ENCODE measurements around the gene TSHZ2. TPM values are rescaled to one million over a fixed set of nuclear protein-coding genes. Genes with fewer than 3 reads are reported as not detected.
"Not testable (repeated sequence)": the region's sequence is repeated elsewhere in the genome, so short reads cannot be mapped to it uniquely, and the experiment has no call there.

TSHZ2 gene
- polyA plus RNA-seq, 1 donor: 14.2 TPM

DNA sequence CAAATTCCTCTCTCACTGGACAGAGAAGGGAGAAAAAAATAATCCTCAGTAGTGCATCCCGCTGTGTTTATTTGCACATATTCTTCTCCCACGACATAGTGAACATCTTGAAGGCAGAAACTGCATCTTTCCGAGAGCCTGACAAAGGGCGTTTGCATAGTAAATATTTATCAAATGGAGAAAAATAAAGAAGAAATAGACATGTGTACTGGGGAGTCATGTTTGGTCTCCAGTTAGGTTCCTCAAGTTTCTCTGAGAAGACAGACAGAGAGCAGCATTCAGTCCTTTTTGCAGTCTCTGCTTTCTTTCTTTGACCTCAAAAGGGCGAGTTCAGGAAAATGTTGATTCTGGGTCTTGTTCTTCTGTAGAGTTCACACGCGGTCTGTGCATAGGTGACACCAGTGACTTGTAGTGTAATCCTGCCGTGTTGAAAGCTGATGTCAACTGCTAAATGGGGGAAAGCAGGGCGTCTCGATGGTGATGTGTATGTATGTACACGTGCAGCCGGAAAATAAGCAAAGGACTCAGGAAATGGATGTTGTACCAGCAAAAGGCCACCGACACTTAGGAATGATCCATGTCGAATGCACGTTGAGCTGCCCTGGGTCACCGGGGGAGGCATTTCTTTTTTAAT, 335.9 kb downstream of the TSHZ2 start:
- DNase-seq: no peak

- DNase-seq: no peak
Measured at GRCh38 chr20:53309515-53309914, 337.4 kb downstream of the TSHZ2 start.

DNA sequence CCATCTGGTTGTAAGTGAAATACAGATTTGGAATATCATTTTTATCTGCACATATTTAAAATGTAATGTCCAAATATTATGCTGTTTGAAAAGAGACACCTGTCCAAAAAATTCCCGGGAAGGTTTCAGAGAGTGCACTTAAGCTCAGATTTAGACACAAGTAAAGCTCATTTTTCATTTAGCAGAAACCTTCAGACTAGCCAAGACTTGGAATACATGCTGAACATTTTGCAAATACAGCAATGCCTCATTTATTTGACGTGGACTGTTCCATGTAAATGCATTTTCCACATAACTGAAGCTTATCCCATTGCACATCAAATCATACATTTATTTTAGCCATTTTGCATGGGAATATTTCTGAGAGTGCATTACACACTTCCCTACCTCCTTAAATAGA, 340.8 kb downstream of the TSHZ2 start:
- no peak for DNase-seq

GRCh38 chr20:53316206-53316937, 344.2 kb downstream of the TSHZ2 start:
- DNase-seq: no peak

GRCh38 chr20:53319200-53319599, 347.0 kb downstream of the TSHZ2 start:
- no peak for DNase-seq

DNA sequence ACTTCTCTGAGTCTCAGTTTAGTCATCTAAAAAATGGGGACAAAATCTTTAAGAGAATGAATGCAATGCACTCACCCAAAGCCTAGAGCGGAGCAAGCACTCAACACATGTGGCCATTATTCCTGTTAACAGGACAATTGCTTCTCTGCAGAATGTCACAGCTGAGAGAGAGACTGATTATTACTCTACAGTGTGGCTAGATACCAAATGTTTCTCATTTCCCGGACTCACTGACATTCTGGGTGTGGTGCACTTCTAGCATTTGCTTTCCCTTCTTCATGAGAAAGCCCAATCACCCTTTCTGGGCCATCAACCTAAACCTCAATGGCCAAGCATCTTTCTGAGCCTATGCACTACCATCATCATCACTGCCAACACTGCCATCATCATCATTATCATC, 347.6 kb downstream of the TSHZ2 start:
- DNase-seq: no peak

- no peak for DNase-seq
Measured at GRCh38 chr20:53320701-53321100, 348.5 kb downstream of the TSHZ2 start.

- no peak for DNase-seq
Measured at GRCh38 chr20:53321596-53321995, 349.4 kb downstream of the TSHZ2 start.

DNA sequence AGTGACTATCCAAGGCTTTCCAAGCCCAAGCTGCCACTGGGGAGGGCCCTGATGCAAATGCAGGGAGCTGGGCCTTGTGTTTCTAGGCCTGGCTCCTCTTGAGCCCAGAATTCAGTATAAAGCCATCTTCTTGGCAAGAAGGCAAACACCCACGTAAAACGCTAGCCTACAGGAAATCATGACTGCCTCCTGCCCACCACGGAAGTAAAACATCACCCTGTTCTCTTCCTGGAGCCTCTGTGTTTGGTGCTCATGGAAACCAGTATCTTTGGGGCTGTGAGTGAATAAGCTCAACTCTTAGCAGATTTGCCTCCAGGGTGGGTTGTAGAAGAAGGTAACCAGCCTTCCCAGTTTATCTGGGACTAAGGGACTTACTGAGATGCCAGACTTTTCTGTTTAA, 350.5 kb downstream of the TSHZ2 start:
- no peak for DNase-seq

- DNase-seq: not testable (repeated sequence)
Measured at GRCh38 chr20:53323460-53323859, 351.3 kb downstream of the TSHZ2 start.

- no peak for DNase-seq
Measured at GRCh38 chr20:53324816-53325215, 352.7 kb downstream of the TSHZ2 start.

DNA sequence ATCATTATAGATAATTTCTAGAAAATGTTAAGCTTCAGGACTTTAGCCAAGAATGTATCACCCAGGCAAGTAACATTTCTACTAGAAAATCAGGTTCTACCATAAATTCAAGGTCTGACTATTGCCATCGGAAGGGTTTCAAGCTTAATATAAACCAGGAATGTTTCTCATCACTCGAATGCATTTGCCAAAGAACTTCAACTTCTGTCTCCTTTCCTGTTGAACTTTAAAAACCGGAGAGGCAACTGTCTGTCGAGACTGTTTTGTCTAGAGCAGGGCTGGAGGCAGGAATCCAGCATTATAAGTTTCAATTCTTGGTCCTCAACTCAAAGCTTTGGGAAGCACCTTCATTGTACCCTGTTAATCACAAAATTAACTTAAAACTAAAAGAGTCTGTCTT, 356.8 kb downstream of the TSHZ2 start:
- DNase-seq: no peak

DNA sequence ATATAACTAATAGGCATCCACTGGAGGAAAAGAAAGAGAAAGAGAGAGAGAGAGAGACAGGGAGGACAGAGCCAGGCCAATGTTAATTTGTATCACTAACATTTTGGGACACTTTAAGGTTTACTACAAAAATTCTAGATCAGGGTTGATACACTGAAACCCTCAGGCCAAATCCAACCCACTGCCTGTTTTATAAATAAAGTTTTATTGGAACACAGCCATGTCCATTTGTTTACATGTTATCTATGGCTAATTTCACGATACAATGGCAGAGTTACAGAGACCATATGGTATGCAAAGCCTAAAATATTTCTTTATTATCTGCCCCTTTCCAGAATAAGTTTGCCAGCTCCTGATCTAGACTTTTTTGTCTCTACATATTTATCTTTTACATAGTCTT, 357.6 kb downstream of the TSHZ2 start:
- no peak for DNase-seq

GRCh38 chr20:53330601-53331140, 358.5 kb downstream of the TSHZ2 start:
- DNase-seq: no peak

DNA sequence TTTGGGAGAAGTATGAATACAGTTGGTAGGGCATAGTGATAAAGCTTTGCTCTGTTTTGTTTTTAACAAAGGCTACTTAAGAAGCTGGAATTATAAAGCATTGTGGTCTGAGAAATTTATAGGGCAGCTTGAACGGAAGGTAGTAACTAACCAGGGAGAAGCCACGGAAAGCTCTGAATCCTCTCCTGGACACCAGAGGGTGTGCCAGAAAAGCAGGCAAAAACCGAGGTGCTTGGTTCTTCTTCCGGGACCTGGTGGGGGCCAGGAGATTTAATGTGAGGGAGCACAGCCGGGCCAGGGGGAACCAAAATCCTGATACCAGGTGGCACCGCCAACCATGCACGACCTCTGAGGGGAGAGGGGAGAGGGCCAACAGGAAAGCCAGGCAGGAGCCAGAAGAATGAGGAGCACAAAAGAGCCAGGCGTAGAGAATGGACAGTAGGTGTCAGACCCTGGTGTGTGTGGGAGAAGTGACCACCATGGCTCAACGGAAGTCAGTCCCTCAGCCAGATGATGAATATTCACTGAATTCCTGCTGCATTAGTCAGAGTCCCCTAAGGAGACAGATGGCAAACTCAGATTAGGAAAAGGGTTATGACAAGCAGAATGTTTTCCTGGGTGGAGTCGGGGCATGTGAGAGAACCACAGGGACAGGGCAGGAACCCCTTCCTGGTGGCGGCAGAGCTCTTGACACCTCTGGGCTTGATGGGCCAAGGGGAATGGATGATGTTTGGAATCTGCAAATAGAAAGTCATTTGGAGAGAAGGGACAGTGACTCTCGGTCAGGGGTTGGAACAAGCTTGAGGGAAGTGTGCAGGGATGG, 359.2 kb downstream of the TSHZ2 start:
- peak; percentile 40 for DNase-seq

- no peak for DNase-seq
Measured at GRCh38 chr20:53332022-53332837, 360.1 kb downstream of the TSHZ2 start.

DNA sequence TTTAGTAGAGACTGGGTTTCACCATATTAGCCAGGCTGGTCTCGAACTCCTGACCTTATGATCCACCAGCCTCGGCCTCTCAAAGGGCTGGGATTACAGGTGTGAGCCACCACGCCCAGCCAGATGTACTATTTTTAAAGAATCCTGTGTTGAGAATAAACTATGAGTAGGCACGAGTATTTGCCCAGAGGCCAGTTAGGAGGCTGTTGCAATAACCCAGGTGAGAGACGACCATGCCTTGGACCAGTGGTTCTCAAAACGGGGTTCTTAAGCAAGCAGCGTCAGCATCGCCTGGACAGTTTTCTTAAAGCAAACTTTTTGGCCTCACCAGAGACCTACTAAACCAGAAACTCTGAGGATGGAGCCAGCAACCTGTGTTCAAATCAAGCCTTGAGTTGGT, 362.7 kb downstream of the TSHZ2 start:
- no peak for DNase-seq

GRCh38 chr20:53335555-53335954, 363.4 kb downstream of the TSHZ2 start:
- DNase-seq: no peak

DNA sequence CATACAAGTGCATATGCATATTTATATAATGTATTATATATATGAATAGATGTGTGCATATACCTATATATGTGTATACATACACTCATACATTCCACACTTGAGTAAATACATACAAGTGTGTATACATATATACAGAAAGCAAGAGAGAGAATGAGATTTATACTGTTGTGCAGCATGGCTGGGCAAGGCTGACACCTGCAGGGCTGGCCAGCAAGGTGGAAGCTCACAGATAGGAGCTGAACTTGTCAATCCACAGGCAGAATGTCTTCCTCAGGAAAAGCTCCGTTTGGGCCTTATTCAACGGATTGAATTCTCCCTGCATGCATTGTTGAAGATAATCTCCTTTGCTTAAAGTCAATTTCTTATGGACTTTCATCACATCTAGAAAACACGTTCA, 364.7 kb downstream of the TSHZ2 start:
- DNase-seq: no peak

DNA sequence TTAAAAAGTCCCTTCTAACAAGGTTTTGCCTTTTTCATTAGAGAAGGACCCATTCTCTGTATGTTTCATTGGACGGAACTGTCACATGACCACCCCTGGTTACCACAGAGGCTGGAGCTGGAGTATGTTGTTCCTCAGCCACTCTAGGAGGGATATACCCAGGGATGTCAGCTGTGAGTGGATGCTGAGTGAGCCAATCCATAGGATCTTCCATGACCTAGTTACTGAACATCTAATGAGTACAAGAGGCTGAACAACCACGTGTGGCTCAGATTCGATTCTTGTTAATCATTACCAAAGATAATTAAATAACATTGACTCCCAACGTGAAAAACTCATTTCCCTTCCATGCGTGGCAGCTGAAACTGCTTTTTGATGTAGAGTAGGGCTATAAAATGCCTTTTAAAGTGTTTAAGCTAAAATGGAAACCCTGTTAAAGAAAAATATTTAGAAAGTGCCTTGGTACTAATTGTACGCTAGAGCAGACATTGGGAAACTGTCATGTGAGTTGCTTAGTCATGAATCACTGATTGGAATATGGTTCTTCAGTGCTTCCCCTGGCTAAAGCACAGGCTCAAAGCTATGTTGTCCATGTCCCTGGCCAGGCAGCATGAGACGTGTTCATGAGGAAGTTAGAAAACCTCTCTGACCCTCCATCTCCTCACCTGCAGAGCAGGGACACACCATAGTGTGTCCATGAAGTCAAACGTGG, 365.4 kb downstream of the TSHZ2 start:
- DNase-seq: peak; percentile 57

DNA sequence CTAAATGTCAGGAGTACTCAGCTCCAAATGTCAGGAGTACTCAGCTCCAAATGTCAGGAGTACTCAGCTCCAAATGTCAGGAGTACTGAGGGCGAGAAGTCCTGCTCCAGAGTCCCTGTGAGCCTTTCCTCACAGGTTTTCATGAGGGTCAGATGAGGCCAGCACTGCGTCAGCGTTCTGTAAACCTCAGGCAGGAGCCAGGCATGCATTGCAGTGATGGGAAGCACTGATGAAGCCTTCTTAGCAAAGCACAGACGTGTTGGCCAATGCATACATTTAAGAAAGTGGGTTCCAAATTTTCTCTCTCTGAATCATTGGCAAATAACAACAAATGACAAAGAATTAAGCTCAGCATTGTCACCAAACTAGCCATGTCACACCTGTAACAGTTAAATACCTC, 366.6 kb downstream of the TSHZ2 start:
- no peak for DNase-seq
